Left forelimb (tissue), 1 donor: ENCODE measurements around the gene KIDINS220.
"Not testable (repeated sequence)": the region's sequence is repeated elsewhere in the genome, so short reads cannot be mapped to it uniquely, and the experiment has no call there.

Experiments used
- DNase-seq: peaks from one replicate; pipeline ENCODE4 v3.0.0-alpha.2; 2018; ENCODE audit warnings: low spot score

Gene KIDINS220

DNA sequence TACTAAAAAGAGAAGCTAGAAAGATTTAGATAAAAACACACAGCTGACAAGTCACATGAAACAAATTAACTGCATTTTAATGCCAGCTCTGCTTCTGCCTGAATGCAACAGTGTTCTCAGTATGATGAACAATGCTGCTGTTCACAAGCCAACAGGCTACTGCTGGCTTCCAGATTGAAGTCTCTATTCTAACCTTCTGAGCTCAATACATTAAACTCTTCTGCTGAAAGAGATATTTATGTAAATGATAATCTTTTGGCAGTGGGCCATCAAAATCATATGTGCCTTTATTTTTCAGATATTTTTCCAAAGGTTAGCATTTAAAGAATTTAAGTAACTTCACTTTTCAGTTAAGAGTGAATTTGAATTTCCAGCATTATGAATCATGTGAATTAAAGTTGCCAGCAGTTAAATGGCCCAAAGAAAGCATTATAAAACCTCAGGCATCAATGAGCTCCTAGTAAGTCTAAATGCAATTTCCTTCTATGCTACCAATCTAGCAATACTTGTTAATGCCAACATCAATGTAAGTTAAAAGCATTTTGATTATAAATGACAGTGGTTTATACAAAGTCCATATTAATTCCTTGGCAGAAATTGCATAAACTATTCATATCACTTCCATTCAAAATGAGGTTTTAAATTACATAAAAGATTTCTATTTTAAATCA lies 83.2 kb downstream of the KIDINS220 start:
- DNase-seq: no peak

GRCh38 chr2:8753609-8754008 lies 83.8 kb downstream of the KIDINS220 start:
- no peak for DNase-seq

DNA sequence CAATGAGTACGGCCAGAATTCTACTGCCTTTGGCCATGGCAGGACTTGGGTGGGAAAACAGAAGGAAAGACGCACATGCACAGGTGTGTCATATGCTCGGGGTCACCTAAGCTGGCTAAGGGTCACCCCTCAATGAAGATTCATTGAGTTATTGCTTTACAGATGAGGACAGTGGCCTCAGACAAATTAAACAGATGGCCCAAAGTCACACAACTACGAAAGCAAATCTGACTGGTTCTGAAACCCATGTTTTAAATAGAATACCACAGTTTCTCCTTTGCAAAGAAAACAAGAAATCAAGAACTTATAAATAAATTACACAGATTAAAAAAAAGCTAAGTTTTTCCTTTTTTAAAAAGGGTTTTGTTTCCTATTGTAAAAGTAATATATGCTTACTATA lies 85.0 kb downstream of the KIDINS220 start:
- no peak for DNase-seq

DNA sequence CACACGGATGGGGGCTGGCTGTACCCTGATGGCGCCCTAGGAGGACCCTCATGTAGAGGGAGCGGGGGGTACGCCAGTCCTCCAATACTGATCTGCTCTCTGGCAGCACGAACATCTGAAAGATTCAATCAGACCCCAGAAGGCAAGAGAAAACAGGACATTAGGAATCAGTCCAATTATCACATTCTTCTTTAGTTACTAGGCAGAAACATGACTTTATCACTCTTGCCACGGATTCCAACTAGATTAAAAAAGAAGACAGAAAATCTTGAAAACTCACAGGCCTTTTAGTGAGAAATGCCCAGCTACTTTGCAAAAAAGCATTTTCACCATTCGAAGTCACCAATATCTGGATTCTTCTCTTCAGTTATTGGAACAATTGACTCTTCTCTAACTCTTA lies 87.2 kb downstream of the KIDINS220 start:
- DNase-seq: no peak

GRCh38 chr2:8743261-8743660 lies 94.2 kb downstream of the KIDINS220 start:
- no peak for DNase-seq

- DNase-seq: no peak
Observed at GRCh38 chr2:8740136-8740535, 97.3 kb downstream of the KIDINS220 start.

DNA sequence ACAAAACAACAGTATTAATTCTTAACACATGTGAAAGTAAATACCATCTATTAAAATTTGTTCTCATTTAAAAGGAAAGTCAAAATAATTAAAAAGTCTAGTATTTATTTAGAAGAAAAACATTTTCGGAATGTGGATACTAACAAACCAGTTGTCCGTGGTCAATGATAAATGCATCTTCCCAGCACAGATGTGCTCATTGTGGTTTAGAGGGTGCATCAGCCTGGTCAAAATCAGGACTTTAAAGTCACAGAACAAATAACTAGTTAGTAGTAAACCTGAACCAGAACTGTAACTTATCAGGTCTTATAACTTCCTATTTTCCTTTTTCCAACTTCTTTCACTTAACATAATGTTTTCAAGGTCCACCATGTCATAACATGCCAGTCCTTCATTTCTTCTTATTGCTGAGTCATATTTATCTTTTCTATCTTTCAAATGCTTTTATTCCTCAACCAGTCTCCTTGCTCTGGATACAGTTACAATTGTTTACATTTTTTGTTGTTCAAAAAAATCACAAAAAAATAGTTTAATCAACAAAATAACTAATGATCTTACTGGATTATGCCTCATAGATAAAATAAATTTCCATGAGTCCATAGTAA lies 99.7 kb downstream of the KIDINS220 start:
- no peak for DNase-seq

- no peak for DNase-seq
Observed at GRCh38 chr2:8732601-8733000, 104.8 kb downstream of the KIDINS220 start.

DNA sequence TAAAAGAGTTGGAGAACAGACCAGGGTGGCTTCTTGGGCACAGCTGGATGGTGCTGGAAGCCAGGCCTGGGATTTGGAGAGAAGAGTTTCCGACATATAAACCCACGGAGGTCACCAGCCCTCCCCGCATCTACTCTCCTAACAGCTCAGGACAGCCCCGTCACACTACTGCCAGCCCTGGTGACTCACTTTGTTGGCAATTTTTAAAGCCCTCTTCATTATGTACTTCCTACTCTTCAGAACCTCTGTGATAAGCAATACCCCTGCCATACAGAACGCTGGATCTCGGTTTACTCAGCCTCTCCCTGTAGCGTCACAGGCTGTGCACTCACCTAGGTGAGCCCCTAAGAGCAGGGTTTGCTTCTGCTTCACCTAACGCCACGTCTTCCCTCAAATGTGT lies 107.5 kb downstream of the KIDINS220 start:
- DNase-seq: no peak

- DNase-seq: not testable (repeated sequence)
Observed at GRCh38 chr2:8729101-8729500, 108.3 kb downstream of the KIDINS220 start.

DNA sequence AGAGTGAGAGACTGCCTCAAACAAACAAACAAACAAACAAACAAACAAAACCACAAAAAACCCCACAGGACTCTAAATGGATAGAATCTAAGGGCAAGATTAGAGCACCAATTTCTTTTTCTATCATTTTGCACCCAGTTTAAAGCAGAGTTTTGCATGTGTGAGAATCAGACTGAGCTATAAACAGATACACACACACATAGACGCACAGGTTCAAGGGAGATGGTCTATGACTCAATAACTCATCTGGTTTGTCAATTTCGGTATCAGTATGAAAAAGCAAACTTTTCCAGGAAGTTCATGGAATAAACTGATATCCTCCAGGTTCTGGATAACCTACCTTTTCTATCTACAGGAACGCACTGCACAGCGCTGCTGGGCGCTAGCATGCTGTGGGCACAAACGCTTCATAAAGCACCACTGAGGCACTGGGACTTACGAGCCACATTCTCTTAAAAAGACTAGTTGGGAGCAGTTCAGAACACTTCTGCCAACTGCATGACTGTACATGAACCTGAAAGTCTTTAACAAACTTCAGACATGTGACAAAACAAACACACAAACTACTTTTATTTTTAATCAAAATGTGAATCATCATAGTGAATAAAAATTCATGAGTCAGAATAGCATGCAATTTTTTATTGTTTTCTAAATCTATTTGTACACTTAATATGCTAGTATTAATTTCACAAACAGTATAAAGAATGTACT lies 109.0 kb downstream of the KIDINS220 start:
- no peak for DNase-seq

DNA sequence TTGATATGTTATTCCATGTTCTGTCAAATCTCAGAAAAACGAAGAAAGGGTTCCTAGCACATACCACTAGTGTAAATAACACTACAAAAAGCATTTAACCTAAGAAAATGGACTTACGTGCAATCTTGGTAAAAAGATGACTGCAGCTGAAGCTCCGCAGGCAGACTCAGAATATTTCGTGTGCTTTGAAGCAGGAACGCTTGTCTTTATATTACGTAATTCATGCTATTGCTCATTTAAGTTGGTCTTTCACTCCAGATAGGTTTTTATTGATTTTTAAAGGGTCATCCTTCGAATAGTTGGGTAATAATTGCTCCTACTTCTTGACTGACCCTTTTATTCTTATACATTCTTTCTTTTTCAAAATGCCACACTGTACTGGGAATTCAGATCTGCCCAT lies 111.6 kb downstream of the KIDINS220 start:
- DNase-seq: no peak

GRCh38 chr2:8722986-8723385 lies 114.4 kb downstream of the KIDINS220 start:
- DNase-seq: no peak

GRCh38 chr2:8721410-8721809 lies 116.0 kb downstream of the KIDINS220 start:
- no peak for DNase-seq

- DNase-seq: no peak
Observed at GRCh38 chr2:8720741-8721140, 116.7 kb downstream of the KIDINS220 start.

GRCh38 chr2:8719528-8719927 lies 117.9 kb downstream of the KIDINS220 start:
- DNase-seq: no peak

DNA sequence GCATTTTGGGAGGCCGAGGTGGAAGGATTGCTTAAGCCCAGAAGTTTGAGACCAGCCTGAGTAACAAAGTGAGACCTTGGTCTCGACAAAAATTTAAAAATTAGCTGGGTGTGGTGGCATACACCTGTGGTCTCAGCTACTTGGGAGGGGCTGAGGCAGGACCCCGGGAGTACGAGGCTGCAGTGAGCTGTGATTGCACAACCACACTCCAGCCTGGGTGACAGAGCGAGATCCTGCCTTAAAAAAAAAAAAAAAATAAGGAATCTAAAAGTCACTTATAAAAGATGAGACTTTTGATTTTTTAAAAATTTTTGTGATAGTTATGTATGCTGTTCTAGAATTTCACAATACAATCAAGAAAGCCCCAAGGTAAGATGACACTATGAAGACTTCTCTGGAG lies 122.4 kb downstream of the KIDINS220 start:
- DNase-seq: no peak

GRCh38 chr2:8714283-8714682 lies 123.1 kb downstream of the KIDINS220 start:
- no peak for DNase-seq

- DNase-seq: no peak
Observed at GRCh38 chr2:8710951-8711350, 126.5 kb downstream of the KIDINS220 start.

- no peak for DNase-seq
Observed at GRCh38 chr2:8709611-8710010, 127.8 kb downstream of the KIDINS220 start.

GRCh38 chr2:8704906-8705305 lies 132.5 kb downstream of the KIDINS220 start:
- DNase-seq: no peak

DNA sequence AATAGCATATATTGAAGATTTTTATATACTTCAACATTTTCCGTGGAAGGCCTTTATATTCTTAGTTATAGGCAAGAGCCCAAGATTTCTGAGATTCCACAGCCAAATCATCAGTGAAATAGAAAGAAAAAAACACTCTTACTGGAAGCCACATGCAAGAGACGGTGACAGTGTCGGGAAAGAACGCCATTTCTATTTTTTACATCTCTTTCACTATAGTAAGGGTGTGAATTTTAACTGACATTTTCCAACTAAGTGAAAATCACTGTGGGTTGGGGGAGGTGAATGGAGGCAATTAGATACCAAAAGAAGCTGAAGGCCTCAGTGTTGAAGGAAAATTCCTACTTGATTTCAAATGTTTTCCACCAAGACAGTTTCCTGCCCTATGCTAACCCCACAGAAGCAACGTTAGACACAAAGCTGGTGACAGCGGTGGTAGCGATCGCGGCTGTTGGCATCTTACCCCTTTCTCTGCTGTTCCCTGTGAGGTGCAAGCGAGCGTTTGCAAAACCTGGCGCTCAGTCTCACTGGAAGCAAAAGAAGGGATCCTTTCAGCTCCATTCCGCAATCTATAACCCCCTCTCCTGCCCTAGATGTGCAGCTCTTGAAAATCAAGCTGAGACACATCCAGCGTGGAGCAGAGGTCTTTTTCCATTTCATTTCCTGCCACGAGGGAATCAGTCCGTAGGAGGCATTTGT lies 135.6 kb downstream of the KIDINS220 start:
- no peak for DNase-seq

- DNase-seq: no peak
Observed at GRCh38 chr2:8699839-8700238, 137.6 kb downstream of the KIDINS220 start.
